ENCODE data around the gene GALNT2.

GALNT2 gene

DNA sequence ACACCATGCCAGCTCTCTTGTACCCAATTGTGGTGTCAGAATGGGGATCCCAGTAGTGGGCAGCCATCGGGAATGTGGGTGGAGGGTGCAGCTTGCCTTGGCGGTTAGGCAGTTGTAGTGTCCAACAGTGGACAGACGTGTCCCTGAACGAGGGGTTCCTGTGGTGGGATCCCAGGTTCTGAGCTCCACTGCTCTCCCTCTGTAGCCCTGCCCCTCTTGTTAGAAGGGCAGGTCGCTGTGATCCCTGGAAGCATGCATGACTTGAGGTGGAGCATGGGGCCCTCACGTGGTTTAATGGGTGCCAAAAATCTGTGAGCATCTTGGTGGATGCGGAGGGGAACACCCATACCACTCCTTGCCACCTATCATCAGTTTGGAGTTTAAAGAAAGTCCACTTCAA is 4.3 kb downstream of the GALNT2 start:
- no peak for DNase-seq (ENCODE audit: low read depth in 2 of 2)

DNA sequence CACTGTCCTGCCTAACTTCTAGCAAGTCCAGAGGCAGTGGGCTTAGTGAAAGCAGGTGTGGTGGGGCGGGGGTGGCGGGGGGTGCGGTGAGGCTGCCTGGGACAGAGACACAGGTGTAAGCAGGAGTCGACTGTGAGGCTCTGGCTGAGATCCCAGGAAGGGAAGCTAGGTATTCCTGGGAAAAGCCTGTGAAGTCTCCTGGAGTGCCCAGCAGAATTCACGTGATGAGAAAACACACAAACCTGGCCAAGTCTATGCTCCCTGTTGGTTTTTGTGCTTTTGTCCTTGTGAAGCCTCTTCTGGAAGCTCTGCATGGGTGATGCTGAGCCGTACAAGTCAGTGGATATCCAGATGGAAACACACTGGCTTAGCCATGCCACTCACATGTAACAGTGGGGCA is 5.3 kb downstream of the GALNT2 start:
- no peak for DNase-seq (ENCODE audit: low read depth in 2 of 2)

DNA sequence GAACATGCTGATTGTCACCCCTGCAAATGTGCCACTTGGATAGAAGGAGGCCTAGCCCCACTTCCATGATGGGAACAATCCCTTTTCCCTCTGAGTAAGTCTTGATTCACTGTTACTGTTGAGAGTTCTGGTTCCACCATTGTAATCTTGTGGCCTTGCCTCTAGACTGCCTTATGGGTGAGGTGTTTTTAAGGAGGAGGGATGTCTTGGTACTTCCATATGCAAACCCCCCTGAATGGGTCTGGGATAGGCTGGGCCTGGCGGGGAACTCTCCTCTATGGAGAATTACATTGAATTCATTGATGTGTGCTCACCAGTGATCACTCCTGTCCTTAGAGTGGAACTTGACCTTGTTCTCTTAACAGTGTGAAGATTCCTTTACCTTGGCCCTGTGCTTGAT is 5.8 kb downstream of the GALNT2 start:
- no peak for DNase-seq (ENCODE audit: low read depth in 2 of 2)

DNA sequence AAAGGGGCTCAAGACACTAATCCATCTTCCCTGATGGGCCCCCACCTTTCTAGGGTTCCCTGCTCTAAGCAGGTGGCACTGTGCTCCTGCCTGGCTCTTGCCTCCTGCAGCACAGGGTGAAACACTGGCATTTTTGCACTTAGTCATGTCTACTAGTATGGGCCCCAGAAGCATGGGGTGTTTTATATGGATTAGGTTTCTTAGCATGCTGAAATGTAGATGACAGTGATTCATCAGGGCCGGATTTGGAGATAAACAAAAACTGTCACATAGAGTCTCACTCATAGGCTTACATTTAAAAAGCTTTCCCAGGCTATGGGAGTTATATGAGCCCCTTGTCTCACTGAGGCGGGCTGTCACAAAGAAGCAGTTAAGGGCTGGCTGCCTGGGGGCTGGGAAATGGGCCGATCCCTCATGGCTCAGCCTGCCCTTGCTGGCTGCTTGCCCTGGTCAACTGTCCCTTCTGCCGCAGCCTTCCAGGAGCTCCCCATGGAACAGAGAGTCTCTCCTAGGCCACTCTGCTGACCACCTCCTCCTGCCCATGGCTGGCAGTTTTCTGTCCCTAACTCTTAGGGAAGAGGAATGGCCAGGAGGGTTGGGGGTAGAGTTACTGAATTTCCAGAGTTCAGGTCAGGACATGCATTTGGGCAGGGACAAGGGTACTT is 6.5 kb downstream of the GALNT2 start:
- no peak for DNase-seq (ENCODE audit: low read depth in 2 of 2)

DNA sequence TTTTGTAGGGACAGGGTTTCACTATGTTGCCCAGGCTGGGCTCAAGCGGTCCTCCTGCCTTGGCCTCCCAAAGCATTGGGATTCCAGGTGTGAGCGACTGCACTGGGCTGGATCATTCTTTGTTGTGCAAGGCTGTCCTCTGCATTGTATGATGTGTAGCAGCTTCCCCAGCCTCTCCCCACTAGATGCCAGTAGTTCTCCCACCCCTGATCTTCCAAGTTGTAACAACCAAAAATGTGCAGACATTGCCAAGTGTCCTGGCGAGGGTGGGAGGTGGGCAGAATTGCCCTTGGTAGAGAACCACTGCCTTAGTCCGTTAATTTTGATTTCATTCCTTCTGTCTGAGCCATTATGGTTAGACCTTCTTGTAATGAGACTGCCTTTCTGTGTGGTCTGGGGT is 7.2 kb downstream of the GALNT2 start:
- no peak for DNase-seq (ENCODE audit: low read depth in 2 of 2)

DNA sequence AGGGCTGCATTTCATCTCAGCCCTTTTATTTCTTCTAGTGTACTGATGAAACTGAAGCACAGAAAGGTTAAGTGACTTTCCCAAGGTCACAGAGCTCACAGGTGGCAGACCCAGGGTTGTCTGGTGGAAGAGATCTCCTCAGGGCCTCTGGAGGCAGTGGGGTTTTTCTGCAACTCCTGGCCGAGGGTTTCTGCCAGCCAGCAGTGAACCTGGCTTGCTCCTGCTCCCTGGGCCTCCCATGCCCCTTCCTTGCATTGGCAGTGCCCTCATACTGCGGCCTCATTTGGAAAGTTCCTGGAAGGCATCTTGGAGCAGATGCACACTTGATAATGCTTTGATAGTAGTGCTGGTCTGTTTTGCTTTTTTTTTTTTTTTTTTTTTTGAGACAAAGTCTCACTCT is 7.7 kb downstream of the GALNT2 start:
- no peak for DNase-seq (ENCODE audit: low read depth in 2 of 2)

DNA sequence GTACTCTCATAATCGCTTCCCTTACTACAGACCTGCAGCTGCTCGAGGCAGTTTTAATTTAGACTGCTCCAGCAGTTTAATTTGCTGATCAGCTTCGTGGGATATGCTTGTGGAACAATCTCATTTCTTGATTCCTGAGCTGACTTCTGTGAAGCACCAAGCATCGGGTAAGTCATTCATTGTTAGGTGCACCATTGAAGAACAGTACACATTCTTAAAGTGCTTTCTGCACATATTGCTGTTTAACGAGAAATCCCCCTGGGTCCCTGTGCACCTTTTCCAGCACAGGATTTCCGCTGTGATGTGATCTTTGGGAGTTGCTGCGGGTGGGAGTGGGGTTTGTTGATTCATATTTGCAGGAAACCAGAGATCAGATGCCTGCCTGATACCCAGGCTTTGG is 9.1 kb downstream of the GALNT2 start:
- DNase-seq (ENCODE audit: low read depth in 2 of 2), result no peak

DNA sequence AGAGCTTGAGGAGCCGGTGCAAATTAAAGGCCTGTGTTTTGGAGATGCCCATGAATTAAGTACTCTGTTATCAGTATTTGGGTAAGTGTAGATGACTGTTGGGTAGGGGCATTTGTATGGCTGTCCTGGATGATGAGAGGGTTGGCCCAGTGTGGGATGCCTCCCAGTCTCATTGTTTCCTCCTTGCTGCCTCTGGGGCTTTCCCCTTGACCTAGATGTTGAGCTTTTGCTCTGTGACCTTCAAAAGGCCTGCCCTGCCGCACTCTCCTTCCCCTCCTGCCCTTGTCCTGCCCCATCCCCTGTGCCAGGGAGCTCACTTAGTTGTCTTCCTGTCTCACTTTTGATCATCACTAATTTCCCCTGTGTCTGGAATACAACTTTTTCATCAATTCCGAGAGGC is 10.0 kb downstream of the GALNT2 start:
- DNase-seq (ENCODE audit: low read depth in 2 of 2), result no peak

DNA sequence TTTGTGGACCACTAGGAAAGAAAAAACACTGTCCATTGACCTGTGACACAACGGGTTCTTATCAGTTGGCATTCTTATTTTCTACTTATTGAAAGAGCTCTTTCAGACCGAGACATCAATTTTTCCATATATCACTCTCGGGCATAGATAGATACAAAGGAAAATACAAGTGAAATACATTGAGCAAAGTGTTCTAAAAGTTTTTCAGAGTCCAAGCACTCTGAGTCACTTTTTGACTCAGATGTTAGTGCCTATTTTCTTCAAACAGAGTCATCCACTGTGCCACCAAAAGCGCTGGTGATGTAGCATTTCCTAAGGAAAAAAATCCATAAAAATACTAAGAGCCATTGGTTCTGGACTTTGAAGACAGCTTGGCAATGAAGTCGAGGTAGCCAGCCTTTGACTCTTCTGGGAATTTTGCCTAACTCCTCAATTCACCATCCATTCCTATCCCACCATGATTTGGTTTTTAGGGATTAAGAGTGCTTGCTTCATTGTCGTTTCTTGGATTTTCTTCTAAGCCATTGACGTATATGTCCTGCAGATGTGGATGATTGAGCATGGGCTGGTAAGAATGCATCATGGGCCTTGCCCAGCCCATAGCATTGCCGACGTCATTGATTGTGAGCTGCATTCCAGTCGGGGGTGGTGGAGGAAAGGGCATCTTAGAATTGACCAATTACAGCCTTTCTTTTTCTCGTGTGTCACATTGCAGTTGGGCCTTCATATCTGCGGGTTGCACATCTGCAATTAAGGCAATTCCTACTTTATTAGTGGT is 10.6 kb downstream of the GALNT2 start:
- DNase-seq (ENCODE audit: low read depth in 2 of 2), result peak in 1 of 2 experiments; percentile 35

DNA sequence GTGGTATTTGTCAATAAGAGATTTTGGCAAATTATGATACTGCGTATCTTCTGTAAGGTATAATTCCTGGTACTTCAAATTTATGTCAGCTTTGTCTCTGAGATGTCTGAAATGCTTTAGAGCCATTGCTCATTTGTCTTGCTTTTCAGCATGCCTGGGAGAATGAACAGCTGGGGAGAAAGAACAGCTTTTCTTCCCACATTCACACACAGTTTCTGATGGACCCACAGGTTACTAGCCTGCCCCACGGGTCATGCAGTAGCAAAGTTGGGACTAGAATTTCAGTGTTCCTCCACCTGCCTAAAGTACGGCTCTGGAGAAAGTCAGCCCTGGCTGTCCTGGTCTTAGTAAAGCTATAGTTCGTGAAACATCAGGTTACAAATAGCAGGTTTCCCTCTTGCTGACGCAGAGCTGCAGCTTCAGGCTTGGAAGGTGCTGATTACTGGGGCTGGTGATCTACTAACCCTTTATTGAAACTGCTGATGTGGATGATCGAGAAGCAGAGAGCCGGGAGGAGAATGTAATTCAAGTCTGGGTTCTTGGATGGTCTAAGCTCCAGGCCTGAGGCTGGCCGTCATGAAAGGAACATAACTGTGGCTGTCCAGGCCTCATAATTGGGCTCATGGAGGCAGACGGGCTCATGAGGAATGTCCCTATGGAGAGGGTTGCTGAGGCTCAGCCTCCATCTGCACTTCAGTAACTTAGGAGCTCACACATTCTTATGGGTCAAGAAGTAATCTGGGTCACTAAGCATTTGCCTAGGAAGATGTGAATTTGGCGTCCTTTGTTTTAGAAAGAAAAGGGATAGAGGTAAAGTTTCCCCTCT is 12.4 kb downstream of the GALNT2 start:
- no peak for DNase-seq (ENCODE audit: low read depth in 2 of 2)

DNA sequence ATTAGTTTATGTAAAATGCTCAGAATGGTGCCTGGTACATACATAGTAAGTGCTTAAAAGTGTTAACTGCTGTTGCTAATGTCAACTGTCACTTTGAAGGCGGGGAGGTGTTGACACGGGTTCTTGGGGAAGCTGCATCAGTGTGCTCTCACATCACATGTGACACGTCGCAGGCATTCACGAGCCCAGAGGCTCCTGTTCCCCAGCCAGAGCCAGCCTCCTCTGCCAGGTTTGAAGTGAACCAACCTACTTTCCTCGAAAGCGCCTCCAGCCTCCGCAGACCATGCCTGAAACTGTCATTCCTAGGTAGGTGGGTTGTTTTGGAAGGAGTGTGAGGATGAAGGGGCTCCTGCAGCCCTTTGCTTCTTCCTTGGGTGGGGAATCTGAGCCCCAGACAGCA is 13.8 kb downstream of the GALNT2 start:
- no peak for DNase-seq (ENCODE audit: low read depth in 2 of 2)

DNA sequence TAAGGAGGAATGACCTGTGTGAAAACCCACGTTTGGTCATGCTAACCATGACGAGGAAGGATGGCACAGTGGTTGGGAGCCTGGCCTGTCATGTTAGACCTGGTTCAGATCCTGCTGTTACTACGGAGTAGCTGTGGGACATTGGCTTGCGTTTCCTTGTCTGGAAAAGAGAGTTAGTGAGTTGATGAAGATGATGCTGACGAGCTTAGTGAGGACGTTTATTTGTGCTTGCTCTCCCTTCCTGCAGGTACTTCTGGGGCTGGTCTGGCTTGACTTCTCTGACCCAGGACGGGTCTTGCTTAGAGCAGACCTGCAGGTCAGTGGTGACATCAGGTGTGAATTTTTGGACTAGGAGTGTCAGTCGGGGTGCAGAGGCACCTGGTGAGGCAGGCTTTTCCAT is 14.7 kb downstream of the GALNT2 start:
- no peak for DNase-seq (ENCODE audit: low read depth in 2 of 2)

DNA sequence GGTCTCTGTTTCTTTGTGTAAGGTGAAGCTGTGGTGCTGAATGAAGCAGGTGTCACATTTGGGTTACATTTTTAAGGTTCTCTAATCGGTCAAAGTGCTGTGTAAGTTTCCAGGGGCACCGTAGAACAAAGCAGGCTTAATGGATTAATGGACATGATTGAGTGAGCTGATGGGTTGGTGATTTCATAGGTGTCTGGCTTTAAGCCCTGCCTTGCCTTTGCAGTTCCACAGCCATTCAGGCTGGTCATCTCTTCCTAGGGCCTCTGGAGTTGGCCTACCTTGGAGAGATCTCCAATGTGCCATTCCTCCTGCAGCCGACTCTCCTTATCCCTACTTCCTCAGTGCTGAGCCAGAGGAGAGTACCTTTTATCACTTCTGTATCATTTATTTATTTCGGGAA is 15.2 kb downstream of the GALNT2 start:
- DNase-seq (ENCODE audit: low read depth in 2 of 2), result no peak

DNA sequence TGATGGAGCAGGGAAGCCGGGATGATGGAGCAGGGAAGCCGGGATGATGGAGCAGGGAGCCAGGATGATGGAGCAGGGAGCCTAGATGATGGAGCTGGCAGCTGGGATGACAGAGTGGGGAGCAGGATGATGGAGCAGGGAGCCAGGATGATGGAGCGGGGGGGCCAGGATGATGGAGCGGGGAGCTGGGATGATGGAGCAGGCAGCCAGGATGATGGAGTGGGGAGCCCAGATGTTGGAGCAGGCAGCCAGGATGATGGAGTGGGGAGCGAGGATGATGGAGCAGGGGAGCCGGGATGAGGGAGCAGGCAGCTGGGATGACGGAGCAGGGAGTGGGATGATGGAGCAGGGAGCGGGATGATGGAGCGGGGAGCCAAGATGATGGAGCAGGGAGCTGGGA is 16.0 kb downstream of the GALNT2 start:
- no peak for DNase-seq (ENCODE audit: low read depth in 2 of 2)

DNA sequence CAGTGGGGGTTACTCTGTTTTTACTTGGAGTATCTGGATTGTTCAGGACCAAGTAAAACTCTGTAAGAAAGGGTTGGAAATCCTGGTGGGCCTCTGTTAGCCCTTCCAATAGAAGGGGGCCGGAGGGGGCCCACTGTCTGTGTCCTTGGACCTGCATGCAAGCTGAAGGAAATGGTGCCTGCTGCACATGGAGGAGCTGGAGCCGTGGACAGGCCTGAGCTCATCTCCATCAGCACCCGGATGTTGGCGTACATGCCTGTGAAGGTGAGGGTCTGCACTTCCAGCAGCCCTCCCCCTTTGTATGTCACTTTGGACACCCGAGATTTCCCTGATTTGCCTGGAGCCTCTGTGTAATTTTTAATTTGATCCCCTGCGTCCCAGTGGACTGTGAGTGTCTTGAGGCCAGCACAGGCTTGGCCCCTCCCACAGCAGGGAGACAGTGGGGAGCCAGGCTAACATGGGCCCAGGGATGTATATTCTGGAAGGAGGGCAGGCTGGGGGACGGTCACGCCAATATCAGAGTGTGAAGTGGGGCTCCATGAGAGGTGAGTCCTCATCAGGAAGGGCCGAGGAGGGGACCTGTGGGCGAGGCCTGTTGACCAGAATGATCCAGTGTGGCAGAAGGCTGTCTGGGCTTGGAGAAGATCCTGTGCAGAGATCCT is 16.8 kb downstream of the GALNT2 start:
- DNase-seq (ENCODE audit: low read depth in 2 of 2), result no peak

DNA sequence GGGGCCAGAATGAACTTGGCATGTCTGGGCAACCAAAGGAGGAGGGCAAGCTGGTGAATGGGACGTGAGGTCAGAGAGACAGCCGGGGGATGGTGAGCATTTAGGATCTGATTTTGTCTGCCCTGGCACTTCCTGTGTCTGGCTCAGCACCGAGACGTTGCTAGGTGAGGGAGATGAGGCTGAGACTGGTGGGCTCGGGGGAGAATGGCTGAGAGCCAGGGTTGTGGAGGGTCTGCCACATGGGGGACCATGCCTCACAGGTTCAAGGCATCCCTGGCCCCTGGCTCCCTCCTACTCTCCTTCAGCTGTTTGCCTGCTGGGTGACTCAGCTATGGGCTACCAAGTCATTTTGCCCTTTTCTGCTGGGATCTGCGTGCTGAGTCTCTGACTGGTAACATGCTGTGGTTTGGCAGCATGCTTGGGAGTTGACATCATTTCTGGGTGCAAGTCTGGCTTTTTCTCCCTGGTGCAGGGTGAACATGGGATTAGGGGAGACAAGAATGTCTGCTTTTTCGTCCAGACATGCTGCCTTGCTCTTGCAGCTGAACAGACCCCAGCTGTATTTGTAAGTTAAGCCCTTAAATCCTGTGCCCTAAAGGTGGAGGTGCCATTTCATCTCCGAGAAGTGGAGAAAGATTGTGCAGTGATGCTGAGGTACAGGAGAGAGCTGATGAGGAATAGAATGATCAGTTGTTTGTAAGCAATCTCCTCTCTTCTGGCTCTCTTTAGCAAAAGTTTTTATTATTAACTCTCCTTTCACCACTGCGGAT is 17.6 kb downstream of the GALNT2 start:
- DNase-seq (ENCODE audit: low read depth in 2 of 2), result peak; percentile 94

DNA sequence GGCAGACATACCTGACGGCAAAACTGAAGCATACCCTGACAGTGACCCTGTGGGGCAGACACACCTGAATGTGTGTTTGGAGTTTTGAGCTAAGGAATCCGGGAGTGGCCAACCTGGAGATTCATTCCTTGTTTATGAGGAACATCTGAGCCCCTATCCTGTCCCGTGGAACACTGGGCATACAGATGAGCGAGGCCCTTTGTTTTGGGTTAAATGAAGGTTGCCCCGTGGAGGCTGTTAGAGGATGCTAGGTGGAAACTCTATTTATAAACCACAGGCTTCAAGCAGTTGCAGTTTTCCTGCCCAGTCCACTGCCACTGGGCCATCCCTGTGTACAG is 18.1 kb downstream of the GALNT2 start:
- no peak for DNase-seq (ENCODE audit: low read depth in 2 of 2)

DNA sequence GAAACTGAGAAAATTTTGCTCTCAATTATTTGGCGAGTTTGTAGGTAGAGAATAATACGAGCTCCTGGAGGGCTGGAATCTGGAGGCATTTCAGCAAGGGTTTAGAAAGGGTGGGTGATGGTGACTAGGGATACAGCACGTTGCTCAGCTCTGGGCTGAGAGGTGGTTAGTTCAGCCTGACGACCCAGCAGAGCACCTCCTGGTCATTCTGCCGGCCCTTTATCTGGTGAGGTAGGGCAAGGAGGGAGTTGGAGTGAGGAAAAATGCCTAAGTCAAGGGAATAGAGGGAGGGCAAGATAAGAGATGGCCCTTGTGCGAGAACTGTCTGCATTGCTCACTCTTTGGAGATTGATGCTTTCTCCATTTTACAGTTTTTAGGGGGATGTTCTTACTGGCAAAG is 19.1 kb downstream of the GALNT2 start:
- no peak for DNase-seq (ENCODE audit: low read depth in 2 of 2)

DNA sequence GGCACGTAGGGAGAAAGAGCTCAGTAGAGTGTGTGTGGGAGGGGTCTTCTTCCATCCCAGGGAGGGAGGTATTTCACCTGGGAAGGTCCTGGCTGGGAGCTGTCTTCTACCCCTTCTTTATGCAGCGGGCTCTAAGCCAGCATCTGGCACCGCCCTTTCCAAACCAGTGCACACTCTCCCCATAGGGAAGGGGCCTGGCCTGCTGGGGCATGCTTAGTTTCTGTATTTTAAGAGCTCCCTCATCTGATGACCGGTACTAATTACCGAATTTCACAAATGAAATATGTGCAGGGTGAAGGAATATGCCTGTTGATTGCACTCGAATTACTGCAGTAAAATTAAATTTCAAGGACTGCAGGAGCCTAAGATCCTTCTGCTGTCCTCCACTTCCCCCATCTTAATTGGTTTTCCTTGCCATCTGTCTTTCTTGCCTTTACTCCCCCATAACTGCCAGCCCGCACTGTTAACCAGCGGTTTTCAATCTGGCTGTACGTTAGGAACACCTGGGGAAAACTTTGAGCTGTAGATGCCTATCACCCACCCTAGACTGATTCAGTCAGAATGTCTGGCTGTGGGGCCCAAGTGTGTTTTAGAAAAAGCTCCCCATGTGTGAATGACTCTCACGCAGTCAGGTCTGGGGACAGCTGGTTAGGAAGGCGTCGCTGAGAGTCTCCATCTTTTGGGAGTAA is 20.1 kb downstream of the GALNT2 start:
- no peak for DNase-seq (ENCODE audit: low read depth in 2 of 2)

DNA sequence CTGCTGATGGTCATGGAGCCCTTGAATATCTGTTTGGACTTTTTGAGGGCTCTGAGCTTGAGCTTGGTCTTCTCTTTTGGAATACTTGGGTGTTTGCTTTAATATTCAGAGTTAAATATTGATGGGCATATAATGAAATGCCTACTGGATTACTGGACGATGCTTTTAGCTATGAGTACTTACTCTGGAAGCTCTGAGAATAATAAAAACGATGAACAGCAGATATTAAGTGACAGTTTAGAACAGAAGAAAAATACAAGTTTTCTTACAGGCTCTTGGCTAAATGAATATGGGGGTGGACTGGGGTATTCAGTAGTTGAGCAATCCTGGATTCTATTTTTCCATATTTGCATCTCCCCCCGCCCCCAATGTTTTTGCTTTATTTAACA is 20.7 kb downstream of the GALNT2 start:
- DNase-seq (ENCODE audit: low read depth in 2 of 2), result no peak

DNA sequence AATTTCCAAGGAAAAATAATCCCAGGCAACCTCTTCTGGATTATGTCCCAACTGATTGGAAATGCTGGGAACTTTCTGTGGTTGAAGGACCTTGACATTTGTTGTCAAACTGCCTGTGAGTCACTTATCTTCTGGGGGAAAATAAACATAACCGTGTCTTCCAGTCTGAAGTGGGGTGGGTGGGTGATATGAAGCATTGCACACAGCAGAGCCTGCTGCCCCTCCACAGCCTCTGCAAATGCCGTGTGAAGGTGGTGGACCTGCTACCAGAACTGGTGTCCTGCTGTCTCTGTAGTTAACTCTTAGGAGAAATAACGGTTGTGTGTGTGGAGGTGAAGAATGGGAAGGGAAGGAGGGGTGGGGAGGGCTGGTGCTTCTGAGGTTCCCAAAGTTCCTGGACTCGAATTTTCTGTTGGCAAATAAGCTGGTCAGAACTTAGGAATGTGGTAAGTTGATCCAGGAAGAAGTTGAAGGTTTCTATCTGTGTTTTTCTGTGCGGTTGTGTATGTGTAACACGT is 23.2 kb downstream of the GALNT2 start:
- no peak for DNase-seq (ENCODE audit: low read depth in 2 of 2)

All from fibroblast of skin of left quadriceps (primary cell).